GM18505 (cell line): ENCODE results near the gene LRRC75A.
"Not testable (repeated sequence)": the region's sequence is repeated elsewhere in the genome, so short reads cannot be mapped to it uniquely, and the experiment has no call there.

ENCODE experiments used
- ATAC-seq: cut with Tn5 transposase; IDR thresholded peaks from one replicate; pipeline ENCODE4 v1.9.1; 2021; ENCODE audit not compliant: unreplicated experiment
- POLR2A ChIP-seq: IDR thresholded peaks from 4 replicates; pipeline ENCODE4 v1.6.1; 2011; ENCODE audit warnings: borderline replicate concordance; ENCODE audit not compliant: insufficient read depth, insufficient read length; ENCODE audit errors: extremely low read depth

LRRC75A gene

GRCh38 chr17:16462070-16462864 lies 29.7 kb downstream of the LRRC75A start:
- TF ChIP-seq POLR2A: no peak
- no peak for ATAC-seq

GRCh38 chr17:16461606-16461866 lies 30.5 kb downstream of the LRRC75A start:
- TF ChIP-seq POLR2A: no peak
- ATAC-seq: no peak

- ATAC-seq: no peak
- no peak for TF ChIP-seq POLR2A
These were observed 31.0 kb downstream of the LRRC75A start for GRCh38 chr17:16460796-16461605.

- TF ChIP-seq POLR2A: no peak
- no peak for ATAC-seq
These were observed 32.0 kb downstream of the LRRC75A start for GRCh38 chr17:16459855-16460550.

GRCh38 chr17:16459271-16459670 lies 32.7 kb downstream of the LRRC75A start:
- no peak for TF ChIP-seq POLR2A

GRCh38 chr17:16456742-16457316 lies 35.2 kb downstream of the LRRC75A start:
- no peak for TF ChIP-seq POLR2A
- no peak for ATAC-seq

More at GRCh38 chr17:16459271-16459670, 32.7 kb downstream of the LRRC75A start:
- ATAC-seq: no peak

- ATAC-seq: no peak
- TF ChIP-seq POLR2A: no peak
These were observed 35.8 kb downstream of the LRRC75A start for GRCh38 chr17:16455997-16456741.

- ATAC-seq: no peak
- TF ChIP-seq POLR2A: no peak
These were observed 38.5 kb downstream of the LRRC75A start for GRCh38 chr17:16453493-16453851.

GRCh38 chr17:16452268-16452667 lies 39.7 kb downstream of the LRRC75A start:
- not testable (repeated sequence) for ATAC-seq

GRCh38 chr17:16450028-16450427 lies 42.0 kb downstream of the LRRC75A start:
- no peak for TF ChIP-seq POLR2A
- no peak for ATAC-seq

- ATAC-seq: no peak
- TF ChIP-seq POLR2A: no peak
These were observed 42.8 kb downstream of the LRRC75A start for GRCh38 chr17:16449121-16449570.

- no peak for TF ChIP-seq POLR2A
These were observed 43.5 kb downstream of the LRRC75A start for GRCh38 chr17:16448490-16448889.

GRCh38 chr17:16447676-16448075 lies 44.3 kb downstream of the LRRC75A start:
- ATAC-seq: no peak
- no peak for TF ChIP-seq POLR2A

More at GRCh38 chr17:16448490-16448889, 43.5 kb downstream of the LRRC75A start:
- ATAC-seq: no peak
